NCI-H510A (cell line): ENCODE measurements around the gene ACMSD.
"Not testable (repeated sequence)": the region's sequence is repeated elsewhere in the genome, so short reads cannot be mapped to it uniquely, and the experiment has no call there.

Experiments
- DNase-seq: peaks from one replicate; lab custom pipeline; 2025; lab: John Stamatoyannopoulos, UW

Gene ACMSD

DNA sequence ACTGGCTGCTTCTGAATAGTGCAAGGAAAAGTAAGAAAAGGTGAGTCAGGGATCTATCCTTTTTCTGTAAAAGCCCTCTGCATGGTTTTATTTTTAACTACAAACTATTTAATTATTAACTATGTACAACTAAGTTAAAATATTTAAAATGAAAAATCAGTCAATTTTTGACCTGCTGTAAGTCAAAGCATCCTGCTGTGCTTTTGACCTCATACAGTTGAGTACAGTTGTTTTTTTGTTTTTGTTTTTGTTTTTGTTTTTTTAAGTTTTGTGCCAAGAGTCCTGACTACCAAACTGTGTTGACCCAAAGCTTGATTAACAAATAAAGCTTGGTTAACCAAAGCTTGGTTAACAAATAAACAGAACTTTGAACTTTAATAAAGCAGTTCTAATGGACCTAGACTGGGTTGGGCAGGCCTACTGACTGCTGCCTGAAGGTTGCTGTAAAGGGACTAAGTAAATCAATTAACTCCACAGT lies at the start of gene ACMSD:
ACMSD (plus strand) TSS at position 474 of the 478 bp plus-strand sequence. CDS start 67 bp downstream, outside the sequence.
- no peak for DNase-seq

DNA sequence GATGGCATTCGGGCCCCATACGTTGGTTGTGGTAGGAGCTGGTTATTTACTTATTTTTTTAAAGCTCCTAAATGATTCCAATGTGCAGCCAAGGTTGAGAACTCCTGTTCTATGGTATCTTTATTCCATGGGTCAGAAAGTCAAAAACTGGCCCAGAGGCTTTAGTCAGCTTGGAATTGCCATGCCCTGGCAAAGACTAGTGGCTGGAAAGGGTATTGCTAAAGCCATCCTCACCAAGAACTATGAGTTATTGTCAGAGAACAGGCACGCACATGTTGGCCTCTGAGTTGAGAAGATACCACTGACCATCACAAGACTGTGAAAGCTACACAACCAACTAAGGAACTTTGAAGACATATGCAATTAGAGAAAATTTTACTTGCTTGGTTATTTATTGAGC lies 47.9 kb upstream of the ACMSD start:
- no peak for DNase-seq

DNA sequence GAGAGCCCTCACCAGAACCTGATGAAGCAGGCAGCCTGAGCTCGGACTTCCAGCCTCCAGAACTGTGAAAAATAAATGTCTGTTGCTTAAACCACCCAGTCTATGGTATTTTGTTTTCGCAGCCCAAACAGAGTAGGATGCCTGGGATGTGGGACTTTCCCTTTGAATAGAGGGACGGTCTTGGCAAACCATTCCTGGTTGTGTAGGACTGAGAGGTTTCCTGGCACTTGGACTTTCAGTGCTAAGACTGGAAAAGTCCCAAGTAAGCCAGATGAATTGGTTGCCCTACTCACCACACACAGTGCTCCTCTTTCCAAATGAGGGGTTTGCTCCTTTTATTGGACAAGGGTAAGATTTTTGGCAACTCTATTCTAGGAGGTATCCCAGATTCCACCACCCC lies 46.8 kb upstream of the ACMSD start:
- no peak for DNase-seq

DNA sequence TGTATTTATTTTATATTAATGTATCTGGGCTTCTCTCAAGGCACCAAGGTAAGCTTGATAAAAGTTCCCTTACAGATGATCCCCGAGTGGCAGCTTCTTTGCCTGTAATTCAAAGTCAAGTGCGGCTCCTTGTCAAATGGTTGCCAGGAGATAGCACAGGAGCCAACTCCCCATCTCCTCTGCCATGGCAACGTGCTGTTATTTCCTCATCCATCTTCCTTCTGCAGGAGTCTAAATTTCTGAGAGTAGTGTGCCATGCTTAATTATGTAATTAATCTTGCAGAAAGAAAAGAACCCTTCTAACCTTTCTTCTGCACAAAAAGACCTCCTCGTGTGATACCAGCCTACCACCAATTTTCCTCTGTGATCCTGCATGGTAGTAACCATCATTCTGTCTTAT lies 46.2 kb upstream of the ACMSD start:
- DNase-seq: no peak

DNA sequence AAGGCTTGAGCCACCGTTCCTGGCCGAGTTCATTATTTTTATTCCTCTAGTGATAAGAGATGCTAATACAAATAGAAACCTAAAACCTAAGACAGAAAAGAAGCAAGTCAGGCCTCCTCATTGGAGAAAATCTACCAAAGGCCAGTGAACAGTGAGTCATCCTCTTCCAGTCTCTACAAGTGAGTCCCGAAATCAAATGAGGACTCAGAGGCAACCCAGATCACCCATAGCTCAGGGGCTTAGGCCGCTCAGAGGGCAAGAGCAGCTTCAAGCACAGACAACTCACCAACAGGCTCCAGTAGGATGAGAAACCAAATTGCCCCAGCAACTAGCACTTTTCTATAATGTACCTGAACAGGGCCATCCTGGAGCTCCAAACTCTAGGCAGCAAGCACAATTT lies 42.7 kb upstream of the ACMSD start:
- no peak for DNase-seq

DNA sequence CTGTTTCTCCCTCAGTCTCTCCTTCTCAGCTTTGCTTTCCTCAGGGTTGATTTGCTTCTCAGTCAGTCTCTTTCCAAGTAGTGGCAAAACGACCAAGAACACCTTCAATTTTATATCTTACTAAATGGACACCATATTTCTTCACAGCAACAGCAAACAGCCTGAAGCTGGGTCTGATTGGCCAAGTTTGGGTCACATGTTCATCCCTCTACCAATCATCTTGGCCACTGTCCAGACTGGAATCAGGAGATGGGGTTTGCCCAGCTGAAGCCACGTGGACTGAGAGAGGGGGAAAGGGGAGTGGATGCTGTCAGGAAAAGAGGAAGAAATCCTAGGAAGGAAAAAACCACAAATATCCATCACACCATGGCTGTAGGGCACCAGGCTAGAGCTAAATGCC lies 42.0 kb upstream of the ACMSD start:
- DNase-seq: no peak

DNA sequence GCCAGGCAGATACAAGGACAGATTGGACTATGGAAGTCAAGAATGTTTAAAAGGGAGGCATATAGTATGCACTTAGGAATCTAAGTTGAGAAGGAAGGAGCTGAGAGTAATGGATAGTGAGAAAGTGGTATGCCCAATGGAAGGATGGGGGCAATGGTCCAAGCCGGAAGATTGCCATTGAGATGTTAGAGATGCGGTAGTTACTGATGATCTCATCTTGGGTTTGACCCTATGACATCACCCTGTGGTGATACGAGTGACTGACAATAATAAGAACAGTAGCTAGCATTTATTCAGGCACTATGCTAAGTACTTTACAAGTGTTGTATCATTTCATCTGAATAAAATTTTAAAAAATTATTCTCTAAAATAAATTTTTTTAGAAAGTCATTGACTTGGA lies 38.5 kb upstream of the ACMSD start:
- DNase-seq: no peak

DNA sequence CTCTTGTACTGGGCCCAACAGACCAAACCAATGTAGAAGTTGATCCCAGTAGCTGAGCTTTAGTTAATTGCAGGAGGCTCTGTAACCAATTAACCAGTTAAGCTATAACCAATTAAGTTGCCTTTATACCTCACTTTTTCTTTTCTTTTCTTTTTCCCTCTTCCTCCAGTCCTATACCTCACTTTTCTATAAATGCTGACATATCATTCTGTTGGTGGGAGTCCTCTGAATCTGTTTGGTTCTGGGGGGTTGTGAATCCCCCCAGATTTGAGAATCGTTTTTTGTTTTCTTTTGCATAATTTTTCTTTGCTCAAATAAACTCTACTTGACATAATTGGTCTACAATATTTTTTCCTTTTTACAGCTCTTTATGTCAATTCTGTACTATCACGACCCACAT lies 38.1 kb upstream of the ACMSD start:
- no peak for DNase-seq

DNA sequence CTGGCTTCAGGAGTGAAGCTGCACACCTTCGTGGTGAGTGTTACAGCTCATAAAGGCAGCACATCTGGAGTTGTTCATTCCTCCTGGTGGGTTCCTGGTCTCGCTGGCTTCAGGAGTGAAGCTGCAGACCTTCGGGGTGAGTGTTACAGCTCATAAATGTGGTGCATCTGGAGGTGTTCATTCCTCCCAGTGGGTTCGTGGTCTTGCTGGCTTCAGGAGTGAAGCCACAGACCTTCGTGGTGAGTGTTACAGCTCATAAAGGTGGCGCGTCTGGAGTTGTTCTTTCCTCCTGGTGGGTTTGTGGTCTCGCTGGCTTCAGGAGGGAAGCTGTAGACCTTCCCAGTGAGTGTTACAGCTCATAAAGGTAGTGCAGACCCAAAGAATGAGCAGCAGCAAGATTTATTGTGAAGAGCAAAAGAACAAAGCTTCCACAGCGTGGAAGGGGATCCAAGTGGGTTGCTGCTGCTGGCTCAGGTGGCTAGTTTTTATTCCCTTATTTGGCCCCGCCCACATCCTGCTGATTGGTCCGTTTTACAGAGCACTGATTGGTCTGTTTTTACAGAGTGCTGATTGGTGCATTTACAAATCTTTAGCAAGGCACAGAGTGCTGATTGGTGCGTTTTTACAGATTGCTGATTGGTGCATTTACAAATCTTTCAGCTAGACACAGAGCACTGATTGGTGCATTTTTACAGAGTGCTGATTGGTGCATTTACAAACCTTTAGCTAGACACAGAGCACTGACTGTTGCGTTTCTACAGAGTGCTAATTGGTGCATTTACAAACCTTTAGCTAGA lies 34.6 kb upstream of the ACMSD start:
- DNase-seq: not testable (repeated sequence)

DNA sequence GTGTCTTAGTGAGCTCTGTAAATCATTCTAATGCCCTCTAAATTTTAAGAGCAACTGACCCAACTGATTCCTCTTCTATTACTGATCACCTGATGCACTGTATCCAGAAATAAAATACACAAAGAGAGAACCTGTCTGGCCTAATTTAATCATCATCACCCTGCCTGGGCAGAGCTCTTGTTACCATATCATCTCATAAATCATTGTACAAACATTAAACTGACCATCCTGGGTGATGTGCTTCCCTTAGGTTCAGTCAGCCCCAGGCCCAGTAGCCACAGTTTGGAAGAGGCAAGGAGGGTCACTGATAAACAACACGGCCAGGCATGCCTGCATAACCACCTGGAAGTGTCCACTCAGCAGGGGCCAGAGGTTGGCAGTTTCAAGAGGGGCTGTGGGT lies 22.7 kb upstream of the ACMSD start:
- DNase-seq: no peak

DNA sequence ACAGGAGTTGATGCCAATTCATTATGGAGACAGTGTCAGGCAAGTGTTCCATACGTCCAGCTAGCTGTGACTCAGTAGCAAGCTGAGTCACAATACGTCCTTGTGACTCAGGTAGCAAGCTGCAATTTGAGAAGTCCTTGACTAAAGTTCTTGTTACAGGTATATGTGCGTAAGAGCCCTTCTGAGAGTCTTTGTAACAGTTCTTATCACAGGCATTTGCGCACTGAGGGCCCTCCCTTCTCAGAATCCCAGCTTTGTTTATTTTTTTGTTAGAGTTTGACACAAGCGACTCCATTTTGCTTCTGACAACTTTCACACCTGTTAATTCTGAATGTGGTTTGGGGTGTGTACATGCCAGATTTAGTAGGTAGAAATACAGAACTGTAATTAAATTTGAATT lies 20.1 kb upstream of the ACMSD start:
- no peak for DNase-seq

DNA sequence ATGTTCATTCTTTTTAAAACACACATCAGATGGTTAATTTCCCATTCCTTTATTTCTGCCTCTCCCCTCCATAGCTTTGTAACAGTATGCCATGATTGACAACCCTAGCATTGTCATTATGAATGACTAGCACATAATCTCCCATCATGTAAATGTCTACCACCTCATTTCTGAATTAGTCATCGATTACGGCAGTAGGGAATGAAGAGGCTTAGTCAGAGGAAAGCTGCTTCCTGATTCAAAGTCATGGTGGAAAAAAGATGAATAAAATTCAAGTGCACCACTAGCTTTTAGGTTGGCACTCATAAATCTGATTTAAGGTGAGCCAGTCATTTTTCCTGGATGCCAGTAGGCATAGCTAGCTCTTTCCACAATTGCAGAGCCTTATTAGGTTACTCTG lies 19.1 kb upstream of the ACMSD start:
- DNase-seq: no peak

DNA sequence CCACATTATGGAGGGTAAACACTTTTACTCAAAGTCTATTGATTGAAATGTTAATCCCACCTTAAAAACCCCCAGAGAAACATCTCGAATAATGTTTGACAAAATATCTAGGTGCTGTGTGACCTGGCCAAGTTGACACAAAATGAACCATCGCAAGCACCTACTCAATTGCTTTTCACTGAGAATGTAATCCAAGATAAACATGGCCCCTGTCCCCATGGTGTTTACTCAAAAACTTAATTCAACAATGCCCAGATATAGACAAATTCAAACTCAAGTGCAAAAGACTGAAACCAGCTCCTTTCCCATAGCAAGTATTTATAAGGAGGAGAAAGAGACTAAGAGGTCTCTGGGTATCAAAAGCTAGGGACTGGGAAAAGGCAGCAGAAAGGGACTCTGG lies 15.0 kb upstream of the ACMSD start:
- no peak for DNase-seq

DNA sequence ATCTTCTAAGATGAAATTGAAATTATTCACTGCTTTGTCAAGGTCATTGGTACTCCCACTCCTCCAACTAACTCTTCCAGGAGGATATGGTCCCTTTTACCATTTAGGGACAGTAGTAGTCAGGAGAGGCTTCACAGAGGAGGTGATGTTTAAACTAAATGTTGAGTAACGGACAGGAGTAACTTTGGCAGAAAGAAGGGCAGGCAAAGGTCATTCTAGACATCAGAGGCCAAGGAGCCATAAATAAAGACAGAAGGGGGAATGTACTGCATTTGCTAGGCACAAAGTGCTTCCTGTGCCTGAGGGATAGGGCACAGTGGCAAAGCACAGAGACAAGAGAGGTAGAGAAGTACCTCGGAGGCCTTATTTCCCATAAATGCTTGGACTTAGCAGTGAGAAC lies 14.6 kb upstream of the ACMSD start:
- DNase-seq: no peak

DNA sequence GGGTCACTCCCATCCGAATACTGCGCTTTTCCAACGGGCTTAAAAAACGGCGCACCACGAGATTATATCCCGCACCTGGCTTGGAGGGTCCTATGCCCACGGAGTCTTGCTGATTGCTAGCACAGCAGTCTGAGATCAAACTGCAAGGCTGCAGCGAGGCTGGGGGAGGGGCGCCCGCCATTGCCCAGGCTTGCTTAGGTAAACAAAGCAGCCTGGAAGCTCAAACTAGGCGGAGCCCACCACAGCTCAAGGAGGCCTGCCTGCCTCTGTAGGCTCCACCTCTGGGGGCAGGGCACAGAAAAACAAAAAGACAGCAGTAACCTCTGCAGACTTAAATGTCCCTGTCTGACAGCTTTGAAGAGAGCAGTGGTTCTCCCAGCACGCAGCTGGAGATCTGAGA lies 12.7 kb upstream of the ACMSD start:
- DNase-seq: not testable (repeated sequence)

DNA sequence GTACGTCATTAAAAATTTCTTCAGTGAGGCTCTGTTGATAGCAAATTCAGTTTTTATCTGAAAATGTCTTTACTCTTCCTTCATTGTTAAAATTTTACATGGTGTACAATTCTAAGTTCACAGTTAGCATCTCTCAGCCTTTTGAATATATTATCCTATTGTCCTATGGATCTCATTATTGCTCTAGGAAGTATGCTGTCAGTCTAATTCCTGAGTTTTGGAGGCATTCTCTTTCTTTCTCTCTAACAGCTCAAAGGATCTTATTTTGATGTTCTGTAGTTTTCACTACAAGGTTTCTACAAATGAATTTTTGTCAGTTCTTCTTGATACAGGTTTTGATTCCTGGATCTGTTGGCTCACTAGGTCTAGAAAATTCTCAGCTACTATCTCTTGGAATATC lies 2.9 kb upstream of the ACMSD start:
- no peak for DNase-seq

DNA sequence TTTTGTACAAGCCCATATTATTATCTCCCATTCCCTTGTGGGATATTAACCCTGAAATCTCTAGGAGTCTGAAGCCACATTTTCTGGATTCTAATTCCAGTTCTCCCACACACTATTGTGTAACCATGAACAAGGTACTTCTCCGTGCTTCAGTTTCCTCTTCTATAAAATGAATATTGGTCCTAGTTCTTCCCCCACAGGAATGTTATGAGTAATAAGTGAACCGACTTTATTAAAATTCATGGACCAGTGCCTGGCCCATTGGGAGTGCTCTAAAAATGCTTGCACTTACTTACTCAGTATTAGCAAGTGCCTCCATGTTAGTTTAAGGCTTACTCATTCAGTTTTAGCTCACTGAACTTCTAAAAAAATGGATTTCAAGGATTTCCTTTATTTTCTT lies 1.4 kb upstream of the ACMSD start:
- no peak for DNase-seq

DNA sequence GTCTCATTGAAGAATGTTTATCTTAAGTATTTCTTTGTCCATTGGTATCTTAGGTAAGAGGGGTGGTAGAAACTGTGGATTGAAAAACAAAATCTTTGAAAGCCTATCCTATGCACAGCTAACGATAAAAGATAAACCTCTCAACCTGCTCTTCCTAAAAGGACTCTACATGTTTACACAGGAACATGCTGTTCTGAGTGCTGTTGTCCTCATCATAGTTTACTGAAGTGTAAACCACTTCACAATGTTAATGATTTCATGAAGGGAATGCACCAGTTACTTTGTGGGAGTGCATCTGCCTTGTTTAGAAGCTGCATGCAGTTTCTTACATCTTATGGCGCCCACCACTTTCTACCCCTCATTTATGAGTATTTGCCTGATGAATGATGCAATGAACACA lies 1.2 kb downstream of the ACMSD start:
- peak; percentile 60 for DNase-seq

DNA sequence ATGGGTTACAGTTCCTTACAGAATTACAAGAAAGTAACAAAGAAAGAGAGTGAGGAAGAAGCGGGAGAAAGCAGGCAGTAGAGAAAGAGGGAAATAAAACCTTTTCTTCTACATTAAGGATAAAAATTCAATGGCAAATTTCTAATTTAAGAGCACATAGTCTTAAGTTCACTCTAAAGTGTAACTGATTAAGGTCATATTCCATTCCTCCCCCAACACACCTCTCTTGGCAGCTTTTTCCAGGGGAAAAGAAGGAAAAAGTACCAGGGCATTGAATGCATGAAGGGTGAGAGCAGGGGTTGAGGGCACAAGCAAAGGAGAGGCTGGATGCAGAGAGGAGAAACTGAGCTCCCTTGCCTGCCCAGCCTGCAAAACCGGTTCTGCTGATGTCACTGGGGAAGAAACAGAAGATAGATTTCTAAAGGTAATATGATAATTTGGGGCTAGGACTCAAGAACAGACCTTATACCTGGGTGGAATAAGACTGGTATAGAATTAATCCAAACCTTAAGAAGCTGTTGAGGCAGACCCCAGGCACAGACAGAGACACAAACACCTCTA lies 4.6 kb downstream of the ACMSD start:
- DNase-seq: peak; percentile 59

DNA sequence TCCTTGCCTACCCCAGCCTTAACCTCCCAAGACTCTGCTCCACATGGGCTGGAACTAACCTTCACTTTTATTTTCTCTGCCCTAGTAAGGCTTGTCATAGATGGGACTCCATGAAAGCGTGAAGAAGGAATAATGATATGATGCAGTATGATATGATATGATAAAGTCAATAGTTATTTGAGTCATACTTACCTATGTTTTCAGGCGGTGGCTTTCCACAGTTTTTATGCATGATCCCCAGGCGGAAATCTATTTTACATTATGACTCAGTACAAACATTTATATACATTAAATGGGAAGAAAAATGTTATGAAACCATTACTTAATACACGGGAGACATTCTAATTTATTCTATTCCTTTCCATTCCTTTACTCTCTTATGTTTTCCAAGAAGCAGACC lies 5.6 kb downstream of the ACMSD start:
- DNase-seq: no peak

DNA sequence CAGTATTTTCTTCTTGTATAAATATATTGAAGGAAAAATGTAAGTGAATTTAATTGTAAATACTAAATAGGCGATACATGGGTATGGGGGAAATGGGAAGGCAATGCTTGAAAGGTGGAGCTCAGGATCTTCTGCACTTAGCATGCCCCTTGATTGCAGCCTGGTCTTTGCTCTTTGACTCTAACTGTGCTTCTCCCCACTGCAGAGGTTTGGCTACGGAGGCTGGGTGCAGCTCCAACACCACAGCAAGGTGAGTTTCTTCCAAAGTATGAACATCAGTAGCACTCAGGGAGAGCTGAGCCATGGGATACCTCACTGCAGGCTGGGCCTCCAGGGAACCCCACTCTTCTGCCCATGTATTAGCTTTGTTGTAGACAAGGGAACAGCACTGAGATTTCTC lies 6.6 kb downstream of the ACMSD start:
- no peak for DNase-seq

DNA sequence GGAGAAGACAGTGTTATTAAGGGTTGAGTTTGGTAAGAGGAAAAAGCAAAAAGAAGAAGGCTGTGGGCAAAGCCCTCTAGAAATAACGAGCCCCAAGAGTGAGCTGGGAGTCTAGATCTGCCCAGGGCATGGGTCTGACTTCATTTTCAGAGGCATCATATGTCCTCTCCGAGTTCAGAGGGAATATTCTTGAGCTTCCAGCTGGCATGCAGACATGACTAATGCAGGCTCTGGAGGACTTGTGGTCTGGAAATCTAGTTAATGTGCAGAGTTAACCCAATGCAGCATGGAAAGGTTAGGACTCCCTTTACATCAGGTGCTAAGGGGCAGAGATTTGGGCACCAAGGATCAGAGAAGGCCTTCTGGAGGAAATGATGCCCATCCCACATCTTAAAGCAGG lies 7.3 kb downstream of the ACMSD start:
- no peak for DNase-seq

DNA sequence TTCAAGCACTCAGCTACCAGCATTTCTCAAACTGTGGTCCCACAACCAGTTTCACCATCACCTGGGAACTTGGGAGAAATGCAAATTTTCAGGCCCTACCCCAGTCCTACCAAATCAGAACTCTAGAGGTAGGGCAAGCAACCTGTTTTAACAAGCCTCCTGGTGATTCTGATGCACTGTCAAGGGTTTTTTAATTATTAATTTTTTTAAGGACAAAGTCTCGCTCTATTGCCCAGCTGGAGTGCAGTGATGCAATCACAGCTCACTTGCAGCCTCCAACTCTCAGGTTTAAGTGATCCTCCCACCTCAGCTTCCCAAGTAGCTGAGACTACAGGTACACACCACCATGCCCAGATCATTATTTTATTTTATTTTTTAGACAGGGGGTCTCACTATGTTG lies 7.8 kb downstream of the ACMSD start:
- no peak for DNase-seq

DNA sequence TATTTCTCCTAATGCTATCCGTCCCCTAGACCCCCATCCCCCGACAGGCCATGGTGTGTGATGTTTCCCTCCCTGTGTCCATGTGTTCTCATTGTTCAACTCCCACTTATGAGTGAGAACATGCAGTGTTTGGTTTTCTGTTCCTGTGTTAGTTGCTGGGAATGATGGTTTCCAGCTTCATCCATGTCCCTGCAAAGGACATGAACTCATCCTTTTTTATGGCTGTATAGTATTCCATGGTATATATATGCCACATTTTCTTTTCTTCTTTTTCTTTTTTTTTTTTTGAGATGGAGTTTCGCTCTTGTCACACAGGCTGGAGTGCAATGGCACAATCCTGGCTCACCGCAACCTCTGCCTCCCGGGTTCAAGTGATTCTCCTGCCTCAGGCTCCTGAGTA lies 9.2 kb downstream of the ACMSD start:
- not testable (repeated sequence) for DNase-seq
